K562 (cell line): ENCODE measurements around the gene FSCN2. TPM values are rescaled to one million over a fixed set of nuclear protein-coding genes. Genes with fewer than 3 reads are reported as not detected.
A peak's percentile ranks its signal among the peaks of the same experiment; 100 is the strongest.

Experiments
- ATAC-seq: fragments of 200-7000 bp; cut with Tn5 transposase; 3 replicates; pipeline ENCODE4 v1.9.1; 2020; ENCODE audit warnings: moderate library complexity
- BruUV-seq: library from RNA; stranded (reverse); fragments of 400-500 nt; replicated peaks from 2 replicates; lab custom pipeline; 2021; lab: Mats Ljungman, UMichigan
- CTCF ChIA-PET: fragments of 300-600 bp; formaldehyde crosslinking; extraction: SDS; loops from one replicate; lab custom pipeline; 2021; ENCODE audit warnings: low intra/inter-chr PET ratio; lab: Yijun Ruan, JAX
- POLR2A ChIA-PET: fragments of 300-600, 350-650 bp; sonication (Branson Sonifier 250); formaldehyde crosslinking; extraction: SDS; loops from one replicate; lab custom pipeline; 2021; ENCODE audit warnings: antibody characterized with exemption, inconsistent platforms; lab: Yijun Ruan, JAX
- DNase-seq, 4 experiments: peaks; one replicate each; pipeline versions ENCODE4 v3.0.0 to v3.0.0-alpha.2; 2011 to 2018; ENCODE audit warnings: low spot score in 3 of 4, mixed read lengths in 3 of 4; ENCODE audit errors: extremely low read depth in 1 of 4
- FAIRE-seq: peaks from 2 replicates; lab custom pipeline; 2011; peaks lifted over from hg19 to GRCh38; lab: Jason Lieb, UNC
- H2AFZ ChIP-seq: 2 replicates; pipeline ENCODE4 v1.6.0; 2011; ENCODE audit warnings: low read depth, low read length, control low read depth, inconsistent platforms
- H3K27ac ChIP-seq: fragments of 200-600 bp; 3 replicates; pipeline ENCODE4 v1.8.0; 2011; ENCODE audit warnings: low read depth, mild to moderate bottlenecking, control low read depth, inconsistent platforms, low read length, moderate library complexity, mixed read lengths; ENCODE audit errors: extremely low read depth
- H3K27me3 ChIP-seq, 2 experiments: fragments of 300-600 bp in 1 of 2; 2 replicates in 1 of 2; 3 replicates in 1 of 2; pipeline versions ENCODE4 v1.6.0 to v1.8.0; 2011; ENCODE audit warnings: inconsistent platforms in 2 of 2, low read length in 2 of 2, mild to moderate bottlenecking in 1 of 2, mixed read lengths in 1 of 2, moderate library complexity in 1 of 2; ENCODE audit not compliant: control insufficient read depth in 2 of 2, insufficient read depth in 2 of 2
- H3K36me3 ChIP-seq: fragments of 300-600 bp; 3 replicates; pipeline ENCODE4 v1.8.0; 2011; ENCODE audit warnings: mild to moderate bottlenecking, low read length, inconsistent platforms; ENCODE audit not compliant: control insufficient read depth, insufficient read depth
- H3K4me1 ChIP-seq, 2 experiments: fragments of 200-600 bp in 1 of 2; replicated peaks in 1 of 2; 2 replicates in 1 of 2; 3 replicates in 1 of 2; pipeline versions ENCODE4 v1.5.1 to v1.8.0; 2011; ENCODE audit warnings: inconsistent platforms in 2 of 2, low read length in 2 of 2, mild to moderate bottlenecking in 1 of 2, mixed read lengths in 1 of 2, moderate library complexity in 1 of 2; ENCODE audit not compliant: control insufficient read depth in 2 of 2, insufficient read depth in 2 of 2
- H3K4me2 ChIP-seq: 2 replicates; pipeline ENCODE4 v1.6.1; 2011; ENCODE audit warnings: low read length, control low read depth, inconsistent platforms, mixed read lengths; ENCODE audit not compliant: insufficient read depth
- H3K4me3 ChIP-seq: fragments of 200-600 bp; sonication (generic), shearing (Covaris generic); 2 replicates; pipeline ENCODE4 v1.5.1; 2016; ENCODE audit warnings: control low read depth, inconsistent platforms
- H3K79me2 ChIP-seq: fragments of 200-600 bp; 3 replicates; pipeline ENCODE4 v1.8.0; 2011; ENCODE audit warnings: low read length, inconsistent platforms; ENCODE audit not compliant: control insufficient read depth, insufficient read depth
- H3K9ac ChIP-seq, 2 experiments: 2 replicates each; pipeline versions ENCODE4 v1.6.0 to v1.6.1; 2011; ENCODE audit warnings: low read depth in 2 of 2, low read length in 2 of 2, control low read depth in 1 of 2, inconsistent platforms in 1 of 2, mild to moderate bottlenecking in 1 of 2, mixed read lengths in 1 of 2; ENCODE audit not compliant: insufficient read depth in 1 of 2
- H3K9me1 ChIP-seq: one replicate; pipeline ENCODE4 v1.6.0; 2011; ENCODE audit warnings: inconsistent platforms, mild to moderate bottlenecking, low read length, moderate library complexity; ENCODE audit not compliant: control insufficient read depth, insufficient read depth
- H3K9me3 ChIP-seq: replicated peaks from 2 replicates; pipeline ENCODE4 v1.5.1; 2011; ENCODE audit warnings: low read depth, low read length, inconsistent platforms; ENCODE audit not compliant: control insufficient read depth, insufficient read depth
- H4K20me1 ChIP-seq: replicated peaks from 2 replicates; pipeline ENCODE4 v1.6.1; 2011; ENCODE audit warnings: low read length, inconsistent platforms, mixed read lengths; ENCODE audit not compliant: control insufficient read depth, insufficient read depth
- NFIX ChIP-seq: fragments of 250-450 bp; sonication (Bioruptor Pico); IDR thresholded peaks from 2 replicates; pipeline ENCODE4 v1.4.0; 2020; ENCODE audit warnings: low read depth, mild to moderate bottlenecking, moderate library complexity
- RBM14 ChIP-seq: fragments of 200-400 bp; formaldehyde crosslinking; IDR thresholded peaks from 2 replicates; pipeline ENCODE4 v1.6.1; 2018; ENCODE audit warnings: low read depth, mild to moderate bottlenecking, low read length, moderate library complexity, borderline replicate concordance; ENCODE audit not compliant: insufficient read depth
- TSC22D4 ChIP-seq: fragments of 450-650 bp; IDR thresholded peaks from 2 replicates; pipeline ENCODE4 v1.6.1; 2016; ENCODE audit warnings: missing genetic modification characterization, missing biosample characterization, control low read depth
- ZNF263 ChIP-seq: sonication (generic); formaldehyde crosslinking; IDR thresholded peaks from 2 replicates; pipeline ENCODE4 v1.8.0; 2022; ENCODE audit warnings: mild to moderate bottlenecking, missing genetic modification reagents, borderline replicate concordance
- WGBS: fragments of 100-300 bp; shearing (Covaris generic); methylation state at CpG from one replicate; pipeline ENCODE4 v1.1.6; 2016; ENCODE audit warnings: low coverage, mixed read lengths; ENCODE audit not compliant: insufficient coverage; ENCODE audit errors: missing lambda C conversion rate; 5-methylcytosine and 5-hydroxymethylcytosine counted together
- in situ Hi-C: fragments of 300-500 bp; cut with MboI; formaldehyde crosslinking; loops from 4 replicates; pipeline ENCODE4 v1.15.0; 2018; ENCODE audit warnings: inconsistent platforms, mixed read lengths
- intact Hi-C: fragments of 100-400 bp; cut with micrococcal nuclease; formaldehyde crosslinking; loops from 2 replicates; pipeline ENCODE4 v1.14.2; 2022
- polyA plus RNA-seq, 8 experiments: library from polyadenylated mRNA; depleted of rRNA in 4 of 8; stranded (reverse) in 5 of 8; unstranded in 3 of 8; fragments of >200 nt; fragmentation: Nextera tagmentation in 2 of 8; fragmentation: Illumina TruSeq in 1 of 8; extraction: Ambion mirVana in 2 of 8; extraction: Trizol in 1 of 8; gene quantifications; 2 replicates each; pipeline versions ENCODE4 v1.2.1 to v1.2.3, GENCODE V29; 2011 to 2014; ENCODE audit warnings: inconsistent platforms in 1 of 8, missing spikeins in 1 of 8
- total RNA-seq, 7 experiments: library from RNA; depleted of rRNA in 6 of 7; stranded (reverse); fragments of >200 nt in 6 of 7; fragmentation: Illumina TruSeq in 2 of 7; extraction: Trizol in 2 of 7; gene quantifications; 2 replicates each; pipeline versions ENCODE4 v1.2.1 to v1.2.3, GENCODE V29; 2011 to 2021; ENCODE audit warnings: low replicate concordance in 1 of 7

Gene FSCN2
- total and polyA plus RNA-seq, 9 of the 15 experiments (the other 6 are each of a cell fraction or from before 2014, with no cell fraction given) = 0.08 TPM; not detected in 8

- Histone ChIP-seq H3K9ac (no peak overlapping the region; a peak in 2 of 4 replicates), H3K4me2 (no peak overlapping the region), H3K4me1 (peaks cover 0 to 54% of the 10 kb centered on the region in 2 experiments; a peak in 2 of 5 replicates), H3K79me2 (no peaks in the 10 kb centered on the region), H3K4me3 (no peak overlapping the region), H3K9me1 (peaks cover 4% of the 10 kb centered on the region), H3K9me3 (no peaks in the 10 kb centered on the region), H3K36me3 (peaks cover 48% of the 10 kb centered on the region; the same call in 2 of the 3 replicates), H4K20me1 (peaks cover 13% of the 10 kb centered on the region; the same call in 1 of the 2 replicates), H3K27ac (no peak overlapping the region), H2AFZ (no peak overlapping the region), H3K27me3 (no peaks in the 10 kb centered on the region)
- BruUV-seq = no TSS peak
- in situ Hi-C loops = no loop called here
- 0 out of 2 replicates have a peak, but pooled peaks have one; percentile 25 for TF ChIP-seq ZNF263
- TF ChIP-seq TSC22D4 = no peak
- ChIA-PET CTCF (no interaction called here), POLR2A (interaction anchor here (1.2 to 4.0 kb wide), 2 partner anchors 12 to 13 kb away, joined by 3 to 26 read pairs; partner anchors contain the start of gene FAAP100)
- ATAC-seq (no peak; the same call in 2 of the 3 replicates), DNase-seq (no peak), FAIRE-seq (no peak)
- intact Hi-C loops = no loop called here
- 65% methylated on average over 10 of the region's 10 CpGs for WGBS
These were observed 11.4 kb downstream of the FSCN2 start for GRCh38 chr17:81539571-81539900.

- WGBS = 89% methylated on average over 17 of the region's 28 CpGs
- CTCF ChIA-PET = no interaction called here
These were observed 11.9 kb downstream of the FSCN2 start for GRCh38 chr17:81539961-81540675.

More at GRCh38 chr17:81539961-81540675, 11.9 kb downstream of the FSCN2 start:
- TSS peak; percentile 34 for BruUV-seq
- H3K79me2 ChIP-seq = no peaks in the 10 kb centered on the region
- no peak for FAIRE-seq
- no peak overlapping the region for H3K4me2 ChIP-seq
- peaks cover 53% of the 10 kb centered on the region; the same call in 2 of the 3 replicates for H3K36me3 ChIP-seq
- no peaks in the 10 kb centered on the region for H3K9me3 ChIP-seq
- H3K9ac ChIP-seq = no peak overlapping the region; a peak in 1 of 4 replicates
- intact Hi-C loops (no loop called here), in situ Hi-C loops (no loop called here)
- peaks cover 13% of the 10 kb centered on the region; the same call in 1 of the 2 replicates for H4K20me1 ChIP-seq
- peaks cover 0 to 54% of the 10 kb centered on the region in 2 experiments; a peak in 2 of 5 replicates for H3K4me1 ChIP-seq
- no peaks in the 10 kb centered on the region for H3K27me3 ChIP-seq
- TF ChIP-seq NFIX (CRISPR knock-in tag) (no peak), RBM14 (0 out of 2 replicates have a peak, but pooled peaks have one; percentile 21)
- H3K27ac ChIP-seq = no peak overlapping the region
- DNase-seq = no peak
- POLR2A ChIA-PET = interaction anchor here (0.6 to 4.0 kb wide), 2 partner anchors 12 to 146 kb away, joined by 3 to 26 read pairs; partner anchors contain the start of gene FAAP100
- H2AFZ ChIP-seq = no peak overlapping the region
- H3K4me3 ChIP-seq = no peak overlapping the region
- ATAC-seq = no peak
- H3K9me1 ChIP-seq = peaks cover 4% of the 10 kb centered on the region
